A375 (cell line): ENCODE data around the gene CENPQ. TPM values are rescaled to one million over a fixed set of nuclear protein-coding genes. Genes with fewer than 3 reads are reported as not detected.

Source experiments
- total RNA-seq: library from RNA; depleted of rRNA; stranded (reverse); fragments of >200 nt; shearing (Covaris generic); gene quantifications from 2 replicates; pipeline ENCODE4 v1.2.3, GENCODE V29; 2014; rRNA removed

The CENPQ gene, protein sequence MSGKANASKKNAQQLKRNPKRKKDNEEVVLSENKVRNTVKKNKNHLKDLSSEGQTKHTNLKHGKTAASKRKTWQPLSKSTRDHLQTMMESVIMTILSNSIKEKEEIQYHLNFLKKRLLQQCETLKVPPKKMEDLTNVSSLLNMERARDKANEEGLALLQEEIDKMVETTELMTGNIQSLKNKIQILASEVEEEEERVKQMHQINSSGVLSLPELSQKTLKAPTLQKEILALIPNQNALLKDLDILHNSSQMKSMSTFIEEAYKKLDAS
- total RNA-seq, result 9.1 and 13.1 TPM in 2 replicates

DNA sequence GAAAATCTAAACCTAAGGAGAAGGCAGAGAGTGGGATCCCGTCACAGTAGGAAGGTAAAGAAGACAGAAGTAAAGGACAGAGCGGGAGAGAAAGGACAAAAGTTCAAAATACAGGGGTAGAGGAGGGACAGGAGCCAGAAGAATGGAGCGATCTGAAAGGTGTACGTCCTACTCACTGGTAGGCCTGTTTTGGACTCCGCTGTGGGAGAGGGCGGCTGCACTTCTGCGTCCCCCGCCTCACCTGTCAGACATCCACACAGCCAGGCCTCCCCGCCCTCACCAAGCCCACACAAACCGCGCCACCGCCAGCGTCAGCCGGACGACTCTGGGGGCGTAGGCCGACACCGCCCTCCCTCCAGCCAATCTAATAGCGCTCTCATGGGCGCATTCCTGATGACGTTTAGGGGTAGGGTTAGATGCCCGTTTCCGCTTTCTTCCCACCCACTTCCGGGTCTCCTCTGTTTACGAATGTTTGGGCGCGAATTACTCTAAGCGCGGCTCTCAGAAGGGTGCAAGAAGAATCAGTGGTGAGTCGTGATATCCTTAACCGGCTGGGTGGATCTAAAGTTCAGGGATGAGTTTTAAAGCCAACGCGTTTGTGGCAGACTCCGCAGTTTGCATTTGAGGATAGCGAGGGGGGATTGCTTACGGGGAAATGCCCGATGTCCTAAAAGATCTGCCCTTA is at the start of gene CENPQ, which contains the start of gene MMUT:
CENPQ (plus strand) TSS at position 444 of the 685 bp plus-strand sequence. CDS start 6,807 bp downstream, outside the sequence.
MMUT (minus strand) TSS at position 327 of the 685 bp plus-strand sequence. CDS start 3,787 bp downstream, outside the sequence.

GRCh38 chr6:49499623-49500022 is 36.5 kb downstream of the CENPQ start, which contains the start of gene GLYATL3:
Gene GLYATL3, plus strand, starts transcription at chr6:49499923. Its CDS starts 12,068 bp downstream, at chr6:49511991.

Other genes starting within 250 kb of the CENPQ start
- gene MMUT, start 117 bp upstream of the CENPQ start, total RNA-seq, result 3.7 and 5.4 TPM in 2 replicates
- gene GLYATL3, start 36.6 kb downstream of the CENPQ start, total RNA-seq, result not detected in 2 replicates
- gene C6orf141, start 87.3 kb downstream of the CENPQ start, total RNA-seq, result 35.9 and 37.0 TPM in 2 replicates
- gene RHAG, start 173.5 kb downstream of the CENPQ start, total RNA-seq, result not detected in 2 replicates